ENCODE measurements around the gene ERMARD.
A peak's percentile ranks its signal among the peaks of the same experiment; 100 is the strongest.

Gene ERMARD

DNA sequence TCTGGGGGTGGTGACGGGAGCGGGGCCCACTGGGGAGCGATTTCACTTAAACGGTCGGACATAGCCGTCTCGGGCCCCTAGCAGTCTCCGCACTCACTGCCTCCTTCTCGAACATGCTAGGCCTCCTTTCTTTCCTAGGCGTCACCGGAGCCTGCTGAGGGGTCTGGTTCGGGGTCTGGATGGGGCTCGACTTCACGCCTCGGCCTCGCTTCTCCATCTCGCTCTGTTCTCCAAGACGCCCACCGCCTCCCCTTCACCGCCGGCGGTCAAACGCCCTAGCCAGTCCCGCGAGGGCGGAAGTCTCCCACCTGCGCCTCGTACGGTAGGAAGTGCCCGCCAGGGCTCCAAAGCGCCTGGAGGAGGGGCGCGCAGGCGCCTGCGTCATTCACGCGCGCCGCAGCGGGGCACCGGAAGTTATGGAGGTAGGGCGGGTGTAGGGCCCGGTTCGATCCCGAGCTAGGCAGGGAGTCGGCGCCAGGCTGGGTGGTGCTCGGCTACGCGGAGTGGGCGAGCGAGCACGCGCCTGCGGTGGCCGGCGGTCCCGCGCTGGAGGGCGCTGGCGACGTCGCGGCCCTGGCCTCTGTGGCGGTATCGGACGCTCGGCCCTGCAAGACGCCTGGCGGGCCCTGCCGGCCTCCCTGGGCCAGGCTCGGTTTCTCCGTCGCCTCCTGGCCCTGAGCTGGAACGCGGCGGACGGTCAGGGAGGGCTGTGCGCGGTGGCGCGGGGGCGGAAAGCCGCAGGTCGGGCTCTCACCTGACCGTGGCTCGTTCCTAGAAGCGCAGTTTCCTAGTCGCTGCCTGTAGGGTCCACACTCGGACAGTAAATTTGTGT lies at the start of gene ERMARD, which contains the start of gene DYNLT2:
TSS of gene ERMARD (plus strand) at position 381 of the 832 bp plus-strand sequence. CDS start at position 417, 36 bp downstream.
TSS of gene DYNLT2 (minus strand) at position 331 of the 832 bp plus-strand sequence. CDS start at position 217, 114 bp downstream.
- peak; percentile 87 for DNase-seq (ENCODE audit: low read depth)

- DNase-seq (ENCODE audit: low read depth): peak; percentile 96
These were observed 49.2 kb upstream of the ERMARD start, which contains the start of the genes C6orf120 and WDR27 for GRCh38 chr6:169701954-169702839. C6orf120 (plus strand) TSS chr6:169702126; CDS start chr6:169702460, 334 bp downstream. WDR27 (minus strand) TSS chr6:169702029; CDS start chr6:169689005, 13,024 bp downstream.

GRCh38 chr6:169702840-169703246 lies 48.6 kb upstream of the ERMARD start:
- no peak for DNase-seq (ENCODE audit: low read depth)

GRCh38 chr6:169707772-169708171 lies 43.6 kb upstream of the ERMARD start:
- no peak for DNase-seq (ENCODE audit: low read depth)

- no peak for DNase-seq (ENCODE audit: low read depth)
These were observed 42.1 kb upstream of the ERMARD start for GRCh38 chr6:169709293-169709692.

GRCh38 chr6:169710009-169710408 lies 41.4 kb upstream of the ERMARD start:
- no peak for DNase-seq (ENCODE audit: low read depth)

GRCh38 chr6:169714178-169714577 lies 37.2 kb upstream of the ERMARD start:
- DNase-seq (ENCODE audit: low read depth): no peak

DNA sequence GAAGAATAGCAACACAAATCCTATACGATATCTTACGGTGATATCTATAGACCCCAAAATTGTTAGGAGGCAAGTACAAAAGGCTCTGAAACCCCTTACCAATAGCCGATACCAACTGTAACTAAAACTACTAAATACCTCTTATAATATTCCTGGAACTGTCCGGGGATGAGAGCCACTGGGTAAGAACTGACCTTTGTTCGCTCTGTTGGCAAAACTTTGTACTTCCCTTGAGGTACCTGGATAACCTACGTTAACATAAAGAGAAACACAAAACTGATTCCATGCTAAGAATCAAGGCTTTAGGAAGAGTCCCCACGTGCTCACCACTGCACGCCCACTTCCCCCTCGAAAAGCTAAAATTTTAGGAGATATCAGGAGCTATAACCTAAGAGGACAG lies 36.8 kb upstream of the ERMARD start:
- DNase-seq (ENCODE audit: low read depth): no peak

GRCh38 chr6:169719117-169719516 lies 32.3 kb upstream of the ERMARD start:
- no peak for DNase-seq (ENCODE audit: low read depth)

GRCh38 chr6:169720207-169720855 lies 31.1 kb upstream of the ERMARD start:
- DNase-seq (ENCODE audit: low read depth): no peak

GRCh38 chr6:169722362-169723199 lies 28.8 kb upstream of the ERMARD start:
- peak; percentile 25 for DNase-seq (ENCODE audit: low read depth)

DNA sequence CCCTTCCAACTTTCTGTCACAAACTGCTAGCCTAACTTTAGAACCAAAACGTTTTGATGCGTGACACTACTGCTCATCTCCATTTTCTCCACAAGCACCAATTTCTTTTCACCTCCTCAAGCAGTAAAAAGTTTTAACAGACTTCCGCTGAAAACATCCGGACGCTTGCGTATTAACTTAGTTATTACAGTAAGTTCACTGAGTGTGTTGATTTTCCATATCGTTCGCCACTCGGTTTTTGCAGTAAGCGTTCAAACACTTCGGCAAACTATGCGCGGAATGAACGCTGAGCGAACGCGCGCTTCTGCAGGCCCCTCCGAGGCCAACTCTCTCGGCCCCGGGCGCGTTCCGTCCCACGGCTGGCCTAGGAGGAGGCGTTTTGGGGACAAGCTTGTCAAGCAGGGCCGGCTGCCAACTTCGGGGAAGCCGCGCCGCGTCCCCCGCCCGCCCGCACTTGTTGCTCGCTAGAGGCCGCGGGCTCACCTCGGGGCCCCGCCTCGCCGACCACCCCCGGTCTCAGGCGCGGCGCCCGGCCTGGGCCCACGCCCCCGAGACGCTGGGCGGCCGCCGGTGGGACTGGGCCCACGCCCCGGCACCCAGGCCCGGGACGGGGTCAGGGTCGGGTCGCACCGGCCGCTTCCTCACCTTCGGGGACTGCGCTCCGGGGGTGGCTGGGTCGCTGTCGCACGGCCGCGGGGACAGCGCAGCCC lies 28.1 kb upstream of the ERMARD start:
- peak; percentile 55 for DNase-seq (ENCODE audit: low read depth)

- peak; percentile 34 for DNase-seq (ENCODE audit: low read depth)
These were observed 27.4 kb upstream of the ERMARD start for GRCh38 chr6:169723991-169724493.

GRCh38 chr6:169724494-169725124 lies 26.8 kb upstream of the ERMARD start, which contains the start of gene PHF10:
PHF10 (minus strand) TSS chr6:169724500; CDS start chr6:169723931, 569 bp downstream.
- DNase-seq (ENCODE audit: low read depth): peak; percentile 63

DNA sequence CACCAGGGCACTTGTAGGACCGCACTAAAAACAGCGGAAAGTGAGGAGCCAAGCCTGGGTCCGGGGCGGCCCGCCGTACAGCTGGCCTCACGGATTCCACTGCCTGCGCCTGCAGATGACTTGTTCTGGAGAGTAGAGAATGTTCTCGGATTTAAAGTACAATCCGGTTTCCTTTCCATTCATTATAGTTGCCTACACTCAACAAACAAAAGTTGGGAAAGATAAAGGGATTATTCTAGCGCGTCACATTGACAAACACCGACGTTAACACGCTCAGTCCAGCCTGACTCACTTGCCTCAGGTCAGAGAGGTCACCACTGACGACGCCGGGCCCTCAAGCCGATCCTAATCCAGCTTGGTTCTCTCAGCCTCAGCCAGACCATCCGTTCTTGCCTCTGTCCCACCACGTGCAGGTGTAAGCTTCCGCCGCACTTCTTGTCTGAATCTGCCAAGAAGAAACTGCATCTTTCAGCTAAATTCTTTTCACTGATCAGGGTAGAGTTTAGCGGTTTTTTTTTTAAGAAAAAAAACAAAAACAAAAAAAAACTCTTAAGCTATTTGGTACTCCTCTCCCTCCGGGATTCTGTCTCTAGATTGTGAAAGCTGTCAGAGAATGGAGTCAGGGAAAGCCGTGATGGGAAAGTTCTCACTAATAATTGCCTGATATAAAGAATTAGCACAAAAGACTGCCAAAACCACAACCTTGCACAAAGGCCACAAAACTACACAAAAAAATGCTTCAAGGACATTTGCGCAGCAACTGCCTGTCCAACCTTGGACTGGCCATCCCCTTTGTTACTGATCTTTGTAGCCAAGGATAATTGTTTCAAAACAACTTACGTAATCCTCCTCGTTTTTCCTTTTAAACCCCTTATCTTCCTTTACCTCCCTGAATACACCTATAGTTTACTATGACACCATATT lies 26.0 kb upstream of the ERMARD start:
- DNase-seq (ENCODE audit: low read depth): no peak

- DNase-seq (ENCODE audit: low read depth): no peak
These were observed 25.4 kb upstream of the ERMARD start for GRCh38 chr6:169726049-169726400.

GRCh38 chr6:169726963-169727362 lies 24.5 kb upstream of the ERMARD start:
- no peak for DNase-seq (ENCODE audit: low read depth)

DNA sequence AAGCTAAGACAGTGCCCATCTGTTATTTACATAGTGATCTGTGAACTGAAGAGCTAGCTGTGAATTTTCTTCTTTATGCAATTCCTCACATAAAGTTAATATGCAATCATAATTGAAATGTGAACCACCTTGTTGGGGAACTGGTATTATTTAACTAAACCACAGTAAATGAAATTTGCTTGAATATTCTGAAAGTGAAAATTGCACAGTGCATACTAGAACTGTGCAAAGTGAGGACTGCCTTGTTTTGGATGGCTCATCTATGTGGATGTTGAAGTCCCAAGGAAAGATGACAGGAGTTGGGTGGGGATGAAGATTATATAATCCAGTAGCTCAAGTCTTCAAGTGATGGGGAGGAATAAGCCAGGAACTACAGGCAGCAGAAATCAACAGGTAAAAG lies 21.5 kb upstream of the ERMARD start:
- no peak for DNase-seq (ENCODE audit: low read depth)
